HFF-Myc (cell line): ENCODE measurements around the gene ZRANB1.

Experiments
- DNase-seq: peaks from one replicate; pipeline ENCODE4 v3.0.0-alpha.2; 2011; ENCODE audit warnings: low read depth; ENCODE audit errors: extremely low read depth
- H3K4me3 ChIP-seq: replicated peaks from 2 replicates; pipeline ENCODE4 v1.5.1; 2011; ENCODE audit warnings: low read depth, mild to moderate bottlenecking, control low read depth, low read length
- CTCF ChIP-seq: IDR thresholded peaks from 2 replicates; pipeline ENCODE4 v1.5.1; 2012; ENCODE audit warnings: mild to moderate bottlenecking, low read depth, low read length, control low read depth; ENCODE audit errors: missing control alignments

ZRANB1 gene

GRCh38 chr10:125000366-125001312 is 58.7 kb downstream of the ZRANB1 start:
- TF ChIP-seq CTCF, result no peak
- no peak for DNase-seq
- no peak overlapping the region for H3K4me3 ChIP-seq

DNA sequence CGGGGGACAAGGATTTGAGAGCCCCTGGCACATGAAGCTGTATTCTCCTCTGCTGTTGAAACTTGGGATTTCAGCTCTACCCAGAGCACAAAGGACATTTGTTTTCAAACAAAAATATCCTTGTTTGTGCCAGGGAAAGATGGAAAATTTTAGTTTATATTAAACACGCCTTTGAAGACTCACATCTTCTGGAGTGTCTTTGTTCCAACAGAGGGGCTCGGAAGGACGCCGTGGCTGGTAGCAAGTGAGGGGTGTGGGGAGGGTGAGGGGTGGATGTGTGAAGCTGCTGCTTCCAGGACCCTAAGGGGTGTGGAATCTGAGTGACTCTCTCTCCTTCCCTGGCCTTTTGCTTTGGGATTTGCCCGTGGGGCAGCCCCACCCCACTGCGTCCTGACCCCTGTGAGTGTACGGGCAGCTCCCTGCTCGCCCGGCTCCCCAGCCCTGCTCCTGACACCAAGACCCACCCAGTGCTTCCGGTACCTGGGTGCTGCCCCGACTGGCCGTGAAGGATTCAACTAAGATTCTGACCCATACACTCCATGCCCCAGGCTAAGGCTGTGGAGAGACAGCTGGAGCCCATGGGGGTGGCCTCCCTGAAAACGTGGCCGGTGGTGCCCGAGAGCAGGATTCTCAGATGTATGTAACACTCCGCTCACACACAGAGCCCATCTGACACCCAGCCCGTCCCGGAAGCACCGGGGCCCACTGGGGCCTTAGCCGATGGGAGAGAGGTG is 59.6 kb downstream of the ZRANB1 start:
- DNase-seq, result no peak
- TF ChIP-seq CTCF, result no peak
- no peak overlapping the region for H3K4me3 ChIP-seq

- DNase-seq, result no peak
- no peak for TF ChIP-seq CTCF
- H3K4me3 ChIP-seq, result no peak overlapping the region
Observed at GRCh38 chr10:125002047-125002422, 60.1 kb downstream of the ZRANB1 start.

- no peak overlapping the region for H3K4me3 ChIP-seq
- no peak for TF ChIP-seq CTCF
- DNase-seq, result no peak
Observed at GRCh38 chr10:125002423-125003145, 60.7 kb downstream of the ZRANB1 start.

- no peak overlapping the region for H3K4me3 ChIP-seq
- TF ChIP-seq CTCF, result peak; percentile 11
- DNase-seq, result no peak
Observed at GRCh38 chr10:125003146-125003900, 61.4 kb downstream of the ZRANB1 start.

DNA sequence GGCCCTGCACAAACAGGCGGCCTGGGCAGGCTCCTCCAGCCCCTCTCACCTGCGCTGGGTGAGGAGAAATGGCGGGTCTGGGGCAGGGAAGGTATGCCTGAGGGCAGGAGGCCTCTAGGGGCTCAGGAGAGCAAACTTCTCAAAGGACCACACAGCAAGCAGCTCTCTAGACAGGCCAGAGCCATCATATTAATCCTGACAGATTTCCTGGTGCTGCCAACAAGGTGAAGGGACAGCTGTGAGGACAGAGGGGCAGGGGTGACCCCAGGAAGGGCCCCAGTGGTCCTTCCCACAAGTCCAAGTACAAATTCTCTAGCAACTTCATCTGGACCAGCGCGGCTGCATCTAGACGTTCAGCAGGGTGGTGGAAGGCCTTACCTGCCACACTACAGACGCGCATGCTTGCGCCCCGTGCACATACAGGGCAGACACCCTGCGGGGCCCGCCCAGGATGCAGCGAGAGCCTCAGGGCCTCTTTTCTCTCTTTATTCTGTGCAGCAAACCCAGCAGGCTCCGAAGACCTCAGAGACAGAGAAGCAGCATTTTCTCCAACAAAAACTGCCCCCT is 62.1 kb downstream of the ZRANB1 start:
- DNase-seq, result no peak
- TF ChIP-seq CTCF, result no peak
- no peak overlapping the region for H3K4me3 ChIP-seq
